CD14-positive monocyte (primary cell): ENCODE measurements around the gene NOL8. TPM values are rescaled to one million over a fixed set of nuclear protein-coding genes. Genes with fewer than 3 reads are reported as not detected.

Experiments
- DNase-seq, 3 donors: peaks; one replicate each; pipeline ENCODE4 v3.0.0-alpha.2; 2011 to 2022
- H2AFZ ChIP-seq: 2 replicates; pipeline ENCODE4 v1.6.0; 2012; ENCODE audit warnings: mild to moderate bottlenecking, low read depth, low read length, inconsistent platforms; ENCODE audit not compliant: insufficient read depth, poor library complexity, severe bottlenecking
- H3K27ac ChIP-seq, 2 donors: 1 replicate in 1 of 2; 2 replicates in 1 of 2; pipeline ENCODE4 v1.5.1; 2012 to 2013; ENCODE audit warnings: low read length in 2 of 2, control low read depth in 1 of 2, inconsistent platforms in 1 of 2, low read depth in 1 of 2, mild to moderate bottlenecking in 1 of 2
- H3K27me3 ChIP-seq, 2 donors: one replicate each; pipeline versions ENCODE4 v1.6.0 to v1.6.1; 2011 to 2013; ENCODE audit warnings: low read length in 2 of 2; ENCODE audit not compliant: control insufficient read depth in 2 of 2, insufficient read depth in 2 of 2
- H3K36me3 ChIP-seq, 2 donors: replicated peaks in 1 of 2; 1 replicate in 1 of 2; 2 replicates in 1 of 2; pipeline versions ENCODE4 v1.5.1 to v1.6.1; 2012 to 2013; ENCODE audit warnings: low read length in 2 of 2, control low read depth in 1 of 2, inconsistent platforms in 1 of 2, mild to moderate bottlenecking in 1 of 2; ENCODE audit not compliant: insufficient read depth in 2 of 2, control insufficient read depth in 1 of 2
- H3K4me1 ChIP-seq, 2 donors: 1 replicate in 1 of 2; 2 replicates in 1 of 2; pipeline versions ENCODE4 v1.5.1 to v1.6.1; 2012 to 2013; ENCODE audit warnings: low read length in 2 of 2, control low read depth in 1 of 2, inconsistent platforms in 1 of 2, mild to moderate bottlenecking in 1 of 2, moderate library complexity in 1 of 2; ENCODE audit not compliant: insufficient read depth in 2 of 2, control insufficient read depth in 1 of 2
- H3K4me2 ChIP-seq: replicated peaks from 2 replicates; pipeline ENCODE3; 2012; ENCODE audit warnings: low read length, moderate library complexity, mild to moderate bottlenecking; ENCODE audit not compliant: poor library complexity, severe bottlenecking; ENCODE audit errors: extremely low read depth
- H3K4me3 ChIP-seq, 3 experiments: fragments of 200-600 bp in 1 of 3; sonication (generic) in 1 of 3; replicated peaks in 1 of 3; 1 replicate in 2 of 3; 2 replicates in 1 of 3; pipeline ENCODE4 v1.5.1; 2011 to 2013; ENCODE audit warnings: low read length in 3 of 3, mild to moderate bottlenecking in 3 of 3, control low read depth in 2 of 3, low read depth in 2 of 3, inconsistent platforms in 1 of 3, moderate library complexity in 1 of 3
- H3K79me2 ChIP-seq: 2 replicates; pipeline ENCODE4 v1.6.0; 2012; ENCODE audit warnings: mild to moderate bottlenecking, control low read depth, inconsistent platforms, low read length, moderate library complexity; ENCODE audit not compliant: insufficient read depth
- H3K9ac ChIP-seq: 2 replicates; pipeline ENCODE4 v1.6.0; 2017; ENCODE audit warnings: low read length, mild to moderate bottlenecking; ENCODE audit not compliant: insufficient read depth, poor library complexity, severe bottlenecking
- H3K9me3 ChIP-seq, 2 donors: replicated peaks in 1 of 2; 1 replicate in 1 of 2; 2 replicates in 1 of 2; pipeline versions ENCODE4 v1.5.1 to v1.6.1; 2012 to 2013; ENCODE audit warnings: low read length in 2 of 2, control low read depth in 1 of 2; ENCODE audit not compliant: control insufficient read depth in 1 of 2, insufficient read depth in 1 of 2
- H4K20me1 ChIP-seq: 2 replicates; pipeline ENCODE4 v1.6.0; 2012; ENCODE audit warnings: mild to moderate bottlenecking, low read length, control low read depth, moderate library complexity; ENCODE audit not compliant: insufficient read depth
- H3K27ac Mint-ChIP-seq, 7 donors: one replicate each; pipeline ENCODE4 v1.8.0; 2020; ENCODE audit warnings: mild to moderate bottlenecking in 7 of 7, mixed read lengths in 7 of 7, moderate library complexity in 6 of 7, inconsistent platforms in 2 of 7
- H3K27me3 Mint-ChIP-seq, 3 donors: one replicate each; pipeline ENCODE4 v1.8.0; 2021 to 2022; ENCODE audit warnings: low read depth in 3 of 3, mild to moderate bottlenecking in 3 of 3, mixed read lengths in 3 of 3, moderate library complexity in 3 of 3, inconsistent platforms in 1 of 3
- H3K36me3 Mint-ChIP-seq, 2 donors: one replicate each; pipeline ENCODE4 v1.8.0; 2020; ENCODE audit warnings: mixed read lengths in 2 of 2, inconsistent platforms in 1 of 2, mild to moderate bottlenecking in 1 of 2
- H3K4me1 Mint-ChIP-seq: one replicate; pipeline ENCODE4 v1.8.0; 2020; ENCODE audit warnings: mild to moderate bottlenecking, mixed read lengths
- H3K4me3 Mint-ChIP-seq, 2 donors: one replicate each; pipeline ENCODE4 v1.8.0; 2020; ENCODE audit warnings: mild to moderate bottlenecking in 2 of 2, mixed read lengths in 2 of 2, moderate library complexity in 1 of 2
- H3K9me3 Mint-ChIP-seq, 7 donors: one replicate each; pipeline ENCODE4 v1.8.0; 2020 to 2022; ENCODE audit warnings: mixed read lengths in 7 of 7, mild to moderate bottlenecking in 6 of 7, moderate library complexity in 6 of 7, inconsistent platforms in 2 of 7
- WGBS: methylation state at CpG from one replicate; pipeline ENCODE4 v1.1.5; 2013; ENCODE audit warnings: missing lambda C conversion rate; ENCODE audit not compliant: insufficient coverage; 5-methylcytosine and 5-hydroxymethylcytosine counted together
- intact Hi-C, 2 donors: fragments of 100-400 bp; cut with micrococcal nuclease; formaldehyde crosslinking; loops; one replicate each; pipeline versions ENCODE4 v1.15.0 to v1.15.1; 2023
- polyA plus RNA-seq, 3 donors: library from polyadenylated mRNA; depleted of rRNA in 1 of 3; unstranded in 2 of 3; stranded (reverse) in 1 of 3; fragments of 300-500 nt in 2 of 3; fragments of >200 nt in 1 of 3; fragmentation: Illumina TruSeq in 2 of 3; gene quantifications; 1 replicate in 2 of 3; 2 replicates in 1 of 3; pipeline ENCODE4 v1.2.3, GENCODE V29; 2012 to 2021
- TF ChIP-seq, protein P1 (sequence below): fragments of 200-600 bp; IDR thresholded peaks from one replicate; pipeline ENCODE4 v1.8.0; 2022; ENCODE audit warnings: antibody characterized with exemption, mild to moderate bottlenecking

The NOL8 gene
- polyA plus RNA-seq, 3 donors: 2.9 to 22.0 (median 8.8) TPM

DNA sequence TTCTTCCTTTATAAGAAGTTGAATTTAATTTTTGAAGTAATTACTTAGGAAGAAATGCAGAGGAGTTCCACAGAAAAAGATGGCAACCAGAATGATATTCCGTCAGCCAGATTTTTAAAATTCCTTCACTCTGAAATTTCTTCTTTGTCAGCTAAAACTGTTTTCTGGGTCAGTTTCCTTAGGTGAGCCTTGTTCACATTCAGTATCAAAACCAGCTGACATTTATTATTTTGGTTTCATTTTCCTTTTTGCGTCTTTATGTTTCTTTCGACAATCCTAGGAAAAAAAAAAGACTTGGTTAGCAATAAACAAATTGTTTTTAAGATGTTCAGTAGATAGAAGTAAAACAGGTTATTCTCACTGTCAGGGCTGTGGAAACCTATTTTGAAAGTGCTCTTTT lies 27.5 kb downstream of the NOL8 start:
- H2AFZ ChIP-seq: no peak overlapping the region
- H3K79me2 ChIP-seq: peaks cover 9% of the 10 kb centered on the region
- Mint-ChIP-seq H3K27ac (peak overlapping the region in 2 of 7 donors; percentile 18 to 73), H3K4me1 (peaks cover 13% of the 10 kb centered on the region), H3K9me3 (no peaks in the 10 kb centered on the region), H3K36me3 (peaks cover 46 to 54% of the 10 kb centered on the region in 2 donors), H3K4me3 (no peak overlapping the region), H3K27me3 (no peaks in the 10 kb centered on the region)
- H4K20me1 ChIP-seq: no peaks in the 10 kb centered on the region
- 100% methylated on average over 1 of the region's 3 CpGs for WGBS
- H3K36me3 ChIP-seq: peaks cover 58 to 66% of the 10 kb centered on the region in 2 donors
- peaks cover 10 to 17% of the 10 kb centered on the region in 2 donors for H3K4me1 ChIP-seq
- H3K4me2 ChIP-seq: no peak overlapping the region
- no peak for DNase-seq
- H3K9ac ChIP-seq: no peak overlapping the region
- TF ChIP-seq, protein P1, sequence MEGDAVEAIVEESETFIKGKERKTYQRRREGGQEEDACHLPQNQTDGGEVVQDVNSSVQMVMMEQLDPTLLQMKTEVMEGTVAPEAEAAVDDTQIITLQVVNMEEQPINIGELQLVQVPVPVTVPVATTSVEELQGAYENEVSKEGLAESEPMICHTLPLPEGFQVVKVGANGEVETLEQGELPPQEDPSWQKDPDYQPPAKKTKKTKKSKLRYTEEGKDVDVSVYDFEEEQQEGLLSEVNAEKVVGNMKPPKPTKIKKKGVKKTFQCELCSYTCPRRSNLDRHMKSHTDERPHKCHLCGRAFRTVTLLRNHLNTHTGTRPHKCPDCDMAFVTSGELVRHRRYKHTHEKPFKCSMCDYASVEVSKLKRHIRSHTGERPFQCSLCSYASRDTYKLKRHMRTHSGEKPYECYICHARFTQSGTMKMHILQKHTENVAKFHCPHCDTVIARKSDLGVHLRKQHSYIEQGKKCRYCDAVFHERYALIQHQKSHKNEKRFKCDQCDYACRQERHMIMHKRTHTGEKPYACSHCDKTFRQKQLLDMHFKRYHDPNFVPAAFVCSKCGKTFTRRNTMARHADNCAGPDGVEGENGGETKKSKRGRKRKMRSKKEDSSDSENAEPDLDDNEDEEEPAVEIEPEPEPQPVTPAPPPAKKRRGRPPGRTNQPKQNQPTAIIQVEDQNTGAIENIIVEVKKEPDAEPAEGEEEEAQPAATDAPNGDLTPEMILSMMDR: no peak
- peak overlapping the region in 1 of 2 donors; percentile 28 for H3K27ac ChIP-seq
- H3K4me3 ChIP-seq: no peak overlapping the region
- no peaks in the 10 kb centered on the region for H3K27me3 ChIP-seq
- no peaks in the 10 kb centered on the region for H3K9me3 ChIP-seq
- intact Hi-C loops: loop anchor here (10.0 kb wide), 1 partner anchor 183 kb away; the partner anchor contains the start of gene SPTLC1 (in 2 of the 2)

GRCh38 chr9:92295827-92296258 lies 29.3 kb downstream of the NOL8 start:
- intact Hi-C loops: loop anchor here (10.0 kb wide), 1 partner anchor 181 kb away; the partner anchor contains the start of gene SPTLC1 (in 2 of the 2)
- Histone ChIP-seq H3K4me1 (peaks cover 14 to 23% of the 10 kb centered on the region in 2 donors), H3K9ac (no peak overlapping the region), H3K27ac (no peak overlapping the region), H4K20me1 (no peaks in the 10 kb centered on the region), H2AFZ (no peak overlapping the region), H3K79me2 (peaks cover 27% of the 10 kb centered on the region), H3K9me3 (no peaks in the 10 kb centered on the region), H3K4me3 (no peak overlapping the region), H3K36me3 (peaks cover 40 to 48% of the 10 kb centered on the region in 2 donors), H3K4me2 (no peak overlapping the region), H3K27me3 (no peaks in the 10 kb centered on the region)
- DNase-seq: no peak
- Mint-ChIP-seq H3K27me3 (no peaks in the 10 kb centered on the region), H3K36me3 (peaks cover 33 to 39% of the 10 kb centered on the region in 2 donors), H3K4me1 (peaks cover 20% of the 10 kb centered on the region), H3K9me3 (no peaks in the 10 kb centered on the region), H3K27ac (no peak overlapping the region), H3K4me3 (no peak overlapping the region)
- WGBS: 10% methylated on average over 2 of the region's 4 CpGs
- TF ChIP-seq, protein P1: no peak
